Pancreas (tissue), 10 donors: ENCODE measurements around the gene AMMECR1. TPM values are rescaled to one million over a fixed set of nuclear protein-coding genes. Genes with fewer than 3 reads are reported as not detected.
"Not testable (repeated sequence)": the region's sequence is repeated elsewhere in the genome, so short reads cannot be mapped to it uniquely, and the experiment has no call there.

Source experiments
- ATAC-seq, 4 donors: fragments of 200-7000 bp; cut with Tn5 transposase; one replicate each; pipeline versions ENCODE4 v1.8.0 to v1.9.1; 2020; ENCODE audit warnings: mild to moderate bottlenecking in 4 of 4, moderate library complexity in 4 of 4
- DNase-seq, 6 donors: peaks; one replicate each; pipeline ENCODE4 v3.0.0-alpha.2; 2020
- FAIRE-seq: peaks from 2 replicates; lab custom pipeline; 2012; peaks lifted over from hg19 to GRCh38; lab: Jason Lieb, UNC
- H3K27ac ChIP-seq, 4 donors: fragments of 200-600 bp; sonication (generic); 1 replicate in 3 of 4; 2 replicates in 1 of 4; pipeline versions ENCODE4 v1.5.0 to v1.8.0; 2020
- H3K27me3 ChIP-seq, 4 donors: fragments of 200-600 bp; one replicate each; pipeline ENCODE4 v1.8.0; 2021
- H3K36me3 ChIP-seq, 3 donors: fragments of 200-600 bp; sonication (generic) in 1 of 3; one replicate each; pipeline versions ENCODE4 v1.5.0 to v1.8.0; 2020 to 2021
- H3K4me1 ChIP-seq, 3 donors: fragments of 200-600 bp; one replicate each; pipeline ENCODE4 v1.8.0; 2021
- H3K4me3 ChIP-seq, 4 donors: fragments of 200-600 bp; sonication (generic) in 2 of 4; one replicate each; pipeline versions ENCODE4 v1.5.0 to v1.8.0; 2020 to 2021
- H3K9me3 ChIP-seq, 4 donors: fragments of 200-600 bp; one replicate each; pipeline ENCODE4 v1.8.0; 2021
- CTCF ChIP-seq, 4 donors: fragments of 200-600 bp; sonication (generic) in 3 of 4; IDR thresholded peaks; one replicate each; pipeline versions ENCODE4 v1.5.0 to v1.8.0; 2021; ENCODE audit warnings: antibody characterized with exemption in 4 of 4
- WGBS, 2 donors: extraction: QIAGEN DNeasy Blood & Tissue Kit; methylation state at CpG; one replicate each; pipeline ENCODE4 v1.1.7; 2013; 5-methylcytosine and 5-hydroxymethylcytosine counted together
- intact Hi-C, 3 donors: fragments of 100-400 bp; cut with DNase I; formaldehyde crosslinking; loops; one replicate each; pipeline versions ENCODE4 v1.11.1 to v1.14.2; 2022
- polyA plus RNA-seq, 2 donors: library from polyadenylated mRNA; stranded (reverse); fragments of 200-250 nt; gene quantifications; one replicate each; pipeline ENCODE4 v1.2.3, GENCODE V29; 2013
- total RNA-seq, 6 donors: library from RNA; stranded (reverse); fragmentation: NEBNext Ultra II Directional in 4 of 6; extraction: Animal tissue kit (Norgen Biotek cat#: 25700) in 4 of 6; gene quantifications; one replicate each; pipeline versions ENCODE4 v1.2.1 to v1.2.4, GENCODE V29; 2021 to 2023
- donor health status: healthy with polysubstance abuse.
- donor health status: DM: no; HTN: no; CAD: no; lungs with moderate emphysema.
- donor health status: DM: no; HTN: no; CAD: no.
- donor health status: control.
- donor health status: control.
- donor health status: Bipolar disorder and iron deficiency.
- donor health status: DM: yes; HTN: yes; CAD: no.
- donor health status: DM: no; HTN: no; CAD: no.
- donor health status: DM: no; HTN: no; CAD: no.
- donor health status: DM: yes; HTN: yes; CAD: no.

The AMMECR1 gene
- total and polyA plus RNA-seq, 8 donors, result 1.4 to 4.1 (median 1.9) TPM

DNA sequence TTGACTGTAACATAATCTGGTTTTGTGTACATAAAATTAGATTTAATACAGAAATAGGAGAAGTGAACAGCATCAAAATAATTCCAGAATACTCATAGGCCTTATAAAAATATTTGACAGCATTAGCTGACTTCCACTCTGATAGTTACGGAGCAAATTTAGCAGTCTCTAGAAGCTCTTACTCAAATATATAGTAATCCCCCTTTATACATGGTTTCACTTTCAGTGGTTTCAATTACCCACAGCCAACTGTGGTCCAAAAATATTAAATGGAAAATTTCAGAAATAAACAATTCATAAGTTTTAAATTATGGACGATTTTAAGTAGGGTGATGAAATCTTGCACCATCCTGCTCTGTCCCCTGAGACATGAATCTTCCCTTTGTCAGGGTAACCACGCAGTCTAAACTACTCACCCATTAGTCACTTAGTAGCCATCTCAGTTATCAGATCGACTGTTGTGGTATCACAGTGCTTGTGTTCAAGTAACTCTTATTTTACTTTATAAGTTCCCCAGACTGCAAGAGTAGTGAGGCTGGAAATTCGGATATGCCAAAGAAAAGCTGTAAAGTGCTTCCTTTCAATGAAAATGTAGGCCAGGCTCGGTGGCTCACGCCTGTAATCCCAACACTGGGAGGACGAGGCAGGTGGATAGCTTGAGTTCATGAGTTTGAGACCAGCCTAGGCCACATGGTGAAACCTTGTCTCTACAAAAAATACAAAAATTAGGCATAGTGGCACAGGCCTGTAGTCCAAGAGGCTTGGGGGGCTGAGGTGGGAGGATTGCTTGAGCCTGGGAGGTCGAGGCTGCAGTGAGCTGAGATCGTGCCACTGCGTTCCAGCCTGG lies 23.5 kb upstream of the AMMECR1 start:
- no peak for TF ChIP-seq CTCF (IDR thresholded peaks at IDR 0.05)
- FAIRE-seq (no peak), ATAC-seq (no peak), DNase-seq (no peak)
- no peak overlapping the region for H3K4me3 ChIP-seq
- peaks cover 0 to 8% (median 0%) of the 10 kb centered on the region in 4 donors for H3K27me3 ChIP-seq
- H3K27ac ChIP-seq, result no peak overlapping the region
- 60 to 81% methylated on average over 11 of the region's 11 CpGs for WGBS, 2 donors
- H3K4me1 ChIP-seq, result no peaks in the 10 kb centered on the region
- no peaks in the 10 kb centered on the region for H3K9me3 ChIP-seq
- intact Hi-C loops, result no loop called here
- H3K36me3 ChIP-seq, result no peaks in the 10 kb centered on the region

DNA sequence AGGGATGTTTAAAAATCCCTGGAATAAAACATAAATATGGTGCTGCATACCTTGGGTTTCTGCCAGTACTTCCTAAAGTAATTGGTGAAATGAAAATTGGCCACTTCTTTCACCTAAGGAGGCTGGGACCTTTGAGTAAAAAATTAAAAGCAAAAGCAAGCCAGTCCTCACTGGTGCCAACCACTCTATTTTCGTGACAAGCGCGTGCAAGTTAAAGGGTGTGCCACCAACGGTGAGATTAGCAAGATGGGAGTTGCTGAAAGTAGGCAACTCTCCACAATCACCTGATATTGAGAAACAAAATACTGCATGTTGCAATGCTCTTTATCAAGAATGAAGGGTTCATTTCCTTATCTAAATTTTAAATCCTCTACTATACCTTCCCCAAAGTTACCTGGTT lies 21.1 kb upstream of the AMMECR1 start:
- Histone ChIP-seq H3K36me3 (no peaks in the 10 kb centered on the region), H3K9me3 (no peaks in the 10 kb centered on the region), H3K4me1 (no peaks in the 10 kb centered on the region), H3K27ac (no peak overlapping the region), H3K4me3 (no peak overlapping the region), H3K27me3 (peaks cover 0 to 13% (median 0%) of the 10 kb centered on the region in 4 donors)
- DNase-seq (no peak), ATAC-seq (no peak), FAIRE-seq (no peak)
- 56 to 80% methylated on average over 4 of the region's 4 CpGs for WGBS, 2 donors
- intact Hi-C loops, result no loop called here
- no peak for TF ChIP-seq CTCF (IDR thresholded peaks at IDR 0.05)

DNA sequence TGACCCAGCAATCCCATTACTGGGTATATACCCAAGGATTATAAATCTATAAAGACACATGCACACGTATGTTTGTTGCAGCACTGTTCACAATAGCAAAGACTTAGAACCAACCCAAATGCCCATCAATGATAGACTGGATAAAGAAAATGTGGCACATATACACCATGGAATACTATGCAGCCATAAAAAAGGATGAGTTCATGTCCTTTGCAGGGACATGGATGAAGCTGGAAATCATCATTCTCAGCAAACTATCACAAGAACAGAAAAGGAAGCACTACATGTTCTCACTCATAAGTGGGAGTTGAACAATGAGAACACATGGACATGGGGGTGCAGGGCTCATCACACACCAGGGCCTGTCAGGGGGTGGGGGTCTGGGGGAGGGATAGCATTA lies 15.6 kb upstream of the AMMECR1 start:
- H3K4me1 ChIP-seq, H3K4me3 ChIP-seq, ATAC-seq, intact Hi-C loops, FAIRE-seq, H3K36me3 ChIP-seq, H3K9me3 ChIP-seq, H3K27ac ChIP-seq, DNase-seq: not testable (repeated sequence)
- WGBS, 2 donors, result 67 to 70% methylated on average over 1 of the region's 1 CpG
- peaks cover 0 to 13% (median 2%) of the 10 kb centered on the region in 4 donors for H3K27me3 ChIP-seq

GRCh38 chrX:110331444-110332030 lies 13.7 kb upstream of the AMMECR1 start:
- DNase-seq (no peak), FAIRE-seq (peak; percentile 68), ATAC-seq (no peak)
- 64 to 77% methylated on average over 3 of the region's 3 CpGs for WGBS, 2 donors
- peaks cover 0 to 7% (median 2%) of the 10 kb centered on the region in 4 donors for H3K27me3 ChIP-seq
- H3K4me1 ChIP-seq, result no peaks in the 10 kb centered on the region
- intact Hi-C loops, result no loop called here
- no peaks in the 10 kb centered on the region for H3K9me3 ChIP-seq
- no peak overlapping the region for H3K27ac ChIP-seq
- no peak for TF ChIP-seq CTCF (IDR thresholded peaks at IDR 0.05)
- H3K4me3 ChIP-seq, result no peak overlapping the region
- H3K36me3 ChIP-seq, result no peaks in the 10 kb centered on the region

DNA sequence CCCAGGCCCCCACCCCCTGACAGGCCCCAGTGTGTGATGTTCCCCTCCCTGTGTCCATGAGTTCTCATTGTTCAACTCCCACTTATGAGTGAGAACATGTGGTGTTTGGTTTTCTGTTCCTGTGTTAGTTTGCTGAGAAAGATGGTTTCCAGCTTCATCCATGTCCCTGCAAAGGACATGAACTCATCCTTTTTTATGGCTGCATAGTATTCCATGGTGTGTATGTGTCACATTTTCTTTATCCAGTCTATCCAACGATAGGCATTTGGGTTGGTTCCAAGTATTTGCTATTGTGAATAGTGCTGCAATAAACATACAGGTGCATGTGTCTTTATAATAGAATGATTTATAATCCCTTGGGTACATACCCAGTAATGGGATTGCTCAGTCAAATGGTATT lies 10.7 kb upstream of the AMMECR1 start:
- H3K4me3 ChIP-seq, H3K36me3 ChIP-seq, DNase-seq, ATAC-seq, H3K27ac ChIP-seq, H3K9me3 ChIP-seq, H3K4me1 ChIP-seq, H3K27me3 ChIP-seq, intact Hi-C loops, FAIRE-seq: not testable (repeated sequence)
- 64 to 76% methylated on average over 1 of the region's 1 CpG for WGBS, 2 donors

DNA sequence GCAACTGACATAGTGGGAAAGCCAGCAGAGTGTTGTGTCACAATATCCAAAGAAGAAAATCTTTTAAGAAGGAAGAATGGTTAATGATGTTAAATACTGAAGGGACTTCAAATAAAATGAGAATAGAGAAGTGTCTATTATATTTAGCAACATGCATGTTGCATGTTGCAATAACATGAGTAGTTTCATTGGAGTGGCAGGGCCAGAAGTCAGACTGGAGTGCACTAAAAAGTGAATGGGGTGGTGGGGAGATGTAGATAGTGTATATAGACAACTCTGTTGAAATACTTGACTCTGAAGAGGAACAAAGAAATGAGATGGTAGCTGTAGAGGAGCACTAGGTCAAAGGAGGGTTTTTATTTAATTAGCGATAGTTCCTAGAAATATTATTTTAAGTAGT lies 9.5 kb upstream of the AMMECR1 start:
- intact Hi-C loops, result no loop called here
- FAIRE-seq (no peak), DNase-seq (no peak), ATAC-seq (no peak)
- no peak overlapping the region for H3K4me3 ChIP-seq
- H3K4me1 ChIP-seq, result no peaks in the 10 kb centered on the region
- no peak overlapping the region for H3K27ac ChIP-seq
- no peaks in the 10 kb centered on the region for H3K9me3 ChIP-seq
- 92 to 96% methylated on average over 1 of the region's 1 CpG for WGBS, 2 donors
- TF ChIP-seq CTCF (IDR thresholded peaks at IDR 0.05), result no peak
- H3K36me3 ChIP-seq, result no peaks in the 10 kb centered on the region
- no peaks in the 10 kb centered on the region for H3K27me3 ChIP-seq
